IMR-90 (cell line): ENCODE measurements around the gene SNX33. TPM values are rescaled to one million over a fixed set of nuclear protein-coding genes. Genes with fewer than 3 reads are reported as not detected.
A peak's percentile ranks its signal among the peaks of the same experiment; 100 is the strongest.
"Not testable (repeated sequence)": the region's sequence is repeated elsewhere in the genome, so short reads cannot be mapped to it uniquely, and the experiment has no call there.

Source experiments
- ATAC-seq: fragments of 200-7000 bp; cut with Tn5 transposase; 2 replicates; pipeline ENCODE4 v1.9.1; 2020; ENCODE audit warnings: low read depth, mild to moderate bottlenecking, moderate library complexity
- BruUV-seq: library from RNA; stranded (reverse); fragments of 400-500 nt; replicated peaks from 2 replicates; lab custom pipeline; 2021; lab: Mats Ljungman, UMichigan
- CTCF ChIA-PET: fragments of 300-600 bp; formaldehyde crosslinking; extraction: SDS; loops from one replicate; lab custom pipeline; 2021; ENCODE audit warnings: antibody characterized with exemption; lab: Yijun Ruan, JAX
- POLR2A ChIA-PET: fragments of 300-600 bp; sonication (Branson Sonifier 250); formaldehyde crosslinking; loops from one replicate; lab custom pipeline; 2022; ENCODE audit warnings: antibody characterized with exemption; ENCODE audit not compliant: unreplicated experiment; lab: Charles Lee
- DNase-seq: peaks from one replicate; pipeline ENCODE4 v3.0.0; 2013
- H2AFZ ChIP-seq: replicated peaks from 2 replicates; pipeline ENCODE3; 2013; ENCODE audit warnings: low read length, mild to moderate bottlenecking; ENCODE audit not compliant: poor library complexity
- H2AK5ac ChIP-seq: 2 replicates; pipeline ENCODE4 v1.6.1; 2013; ENCODE audit warnings: low read depth, low read length, inconsistent platforms
- H2AK9ac ChIP-seq: replicated peaks from 2 replicates; pipeline ENCODE3; 2013; ENCODE audit warnings: mild to moderate bottlenecking, low read depth, low read length, moderate library complexity; ENCODE audit not compliant: poor library complexity
- H2BK120ac ChIP-seq: 2 replicates; pipeline ENCODE4 v1.6.1; 2013; ENCODE audit warnings: low read depth, low read length, inconsistent platforms
- H2BK15ac ChIP-seq: 3 replicates; pipeline ENCODE4 v1.6.1; 2013; ENCODE audit warnings: low read depth, low read length, inconsistent platforms
- H2BK20ac ChIP-seq: 2 replicates; pipeline ENCODE4 v1.6.1; 2013; ENCODE audit warnings: low read depth, mild to moderate bottlenecking, inconsistent platforms, low read length, moderate library complexity
- H2BK5ac ChIP-seq: 2 replicates; pipeline ENCODE4 v1.6.1; 2013; ENCODE audit warnings: mild to moderate bottlenecking, low read depth, low read length, inconsistent platforms; ENCODE audit not compliant: poor library complexity, severe bottlenecking
- H3K14ac ChIP-seq: replicated peaks from 2 replicates; pipeline ENCODE4 v1.6.1; 2013; ENCODE audit warnings: low read depth, low read length, inconsistent platforms
- H3K18ac ChIP-seq: 2 replicates; pipeline ENCODE4 v1.6.1; 2013; ENCODE audit warnings: low read depth, low read length, control low read depth
- H3K23ac ChIP-seq: 2 replicates; pipeline ENCODE4 v1.6.1; 2013; ENCODE audit warnings: low read depth, low read length, inconsistent platforms
- H3K27ac ChIP-seq: 2 replicates; pipeline ENCODE4 v1.5.1; 2013; ENCODE audit warnings: mild to moderate bottlenecking, control low read depth, low read length; ENCODE audit not compliant: insufficient read depth
- H3K27me3 ChIP-seq: 2 replicates; pipeline ENCODE4 v1.6.1; 2013; ENCODE audit warnings: low read length; ENCODE audit not compliant: control insufficient read depth, insufficient read depth
- H3K36me3 ChIP-seq: 2 replicates; pipeline ENCODE4 v1.6.1; 2013; ENCODE audit warnings: low read length, mixed read lengths; ENCODE audit not compliant: control insufficient read depth, insufficient read depth
- H3K4ac ChIP-seq: 2 replicates; pipeline ENCODE4 v1.6.1; 2013; ENCODE audit warnings: low read depth, low read length, inconsistent platforms
- H3K4me1 ChIP-seq: 2 replicates; pipeline ENCODE4 v1.6.1; 2013; ENCODE audit warnings: low read length, mixed read lengths; ENCODE audit not compliant: control insufficient read depth, insufficient read depth
- H3K4me2 ChIP-seq: 2 replicates; pipeline ENCODE4 v1.6.1; 2013; ENCODE audit warnings: low read depth, mild to moderate bottlenecking, control low read depth, low read length, moderate library complexity
- H3K4me3 ChIP-seq: 2 replicates; pipeline ENCODE4 v1.5.1; 2013; ENCODE audit warnings: low read depth, mild to moderate bottlenecking, control low read depth, low read length, moderate library complexity; ENCODE audit not compliant: insufficient read depth
- H3K56ac ChIP-seq: 2 replicates; pipeline ENCODE4 v1.6.1; 2013; ENCODE audit warnings: low read length, inconsistent platforms; ENCODE audit not compliant: insufficient read depth; ENCODE audit errors: extremely low read depth
- H3K79me1 ChIP-seq, 2 experiments: 2 replicates each; pipeline ENCODE4 v1.6.1; 2013; ENCODE audit warnings: low read length in 2 of 2, inconsistent platforms in 1 of 2, low read depth in 1 of 2
- H3K9ac ChIP-seq: 2 replicates; pipeline ENCODE4 v1.6.1; 2013; ENCODE audit warnings: low read depth, low read length, control low read depth
- H3K9me1 ChIP-seq: 2 replicates; pipeline ENCODE4 v1.6.1; 2013; ENCODE audit warnings: low read length, inconsistent platforms; ENCODE audit not compliant: insufficient read depth
- H3K9me3 ChIP-seq: 2 replicates; pipeline ENCODE4 v1.6.1; 2013; ENCODE audit warnings: low read length; ENCODE audit not compliant: control insufficient read depth, insufficient read depth
- H4K20me1 ChIP-seq: 2 replicates; pipeline ENCODE4 v1.6.1; 2013; ENCODE audit warnings: low read length, inconsistent platforms; ENCODE audit not compliant: insufficient read depth
- H4K5ac ChIP-seq: 2 replicates; pipeline ENCODE4 v1.6.1; 2013; ENCODE audit warnings: mild to moderate bottlenecking, low read depth, low read length, control low read depth
- H4K8ac ChIP-seq, 2 experiments: 2 replicates each; pipeline ENCODE4 v1.6.1; 2013; ENCODE audit warnings: low read depth in 2 of 2, low read length in 2 of 2, control low read depth in 1 of 2, inconsistent platforms in 1 of 2
- H4K91ac ChIP-seq: 2 replicates; pipeline ENCODE4 v1.6.1; 2013; ENCODE audit warnings: low read depth, low read length, inconsistent platforms; ENCODE audit not compliant: insufficient read depth
- WGBS, 2 experiments: methylation state at CpG; one replicate each; pipeline versions ENCODE4 v1.1.5 to v1.1.7; 2013; ENCODE audit warnings: missing lambda C conversion rate in 2 of 2; ENCODE audit not compliant: insufficient read length in 1 of 2; ENCODE audit errors: extremely low coverage in 2 of 2; 5-methylcytosine and 5-hydroxymethylcytosine counted together
- dilution Hi-C: fragments of 300-500 bp; cut with HindIII; formaldehyde crosslinking; loops from one replicate; pipeline ENCODE4 v1.14.3; 2018; ENCODE audit warnings: low sequenced_read_pairs; ENCODE audit not compliant: unreplicated experiment
- in situ Hi-C: fragments of 300-500 bp; cut with MboI; formaldehyde crosslinking; loops from 3 replicates; pipeline ENCODE4 v1.14.3; 2019; ENCODE audit warnings: low sequenced_read_pairs, inconsistent platforms, mixed read lengths
- intact Hi-C: fragments of 100-400 bp; cut with micrococcal nuclease; formaldehyde crosslinking; loops from 2 replicates; pipeline ENCODE4 v1.10.0; 2022
- polyA plus RNA-seq, 3 experiments: library from polyadenylated mRNA; depleted of rRNA; stranded (reverse); fragments of >200 nt; gene quantifications; 2 replicates each; pipeline ENCODE4 v1.2.3, GENCODE V29; 2012; ENCODE audit warnings: low replicate concordance in 1 of 3
- total RNA-seq: library from RNA; depleted of rRNA; stranded (reverse); fragments of >200 nt; gene quantifications from 2 replicates; pipeline ENCODE4 v1.2.3, GENCODE V29; 2012

The SNX33 gene
- total and polyA plus RNA-seq, 2 of the 4 experiments (the other 2 are of a cell fraction): 12.7 to 14.6 TPM

DNA sequence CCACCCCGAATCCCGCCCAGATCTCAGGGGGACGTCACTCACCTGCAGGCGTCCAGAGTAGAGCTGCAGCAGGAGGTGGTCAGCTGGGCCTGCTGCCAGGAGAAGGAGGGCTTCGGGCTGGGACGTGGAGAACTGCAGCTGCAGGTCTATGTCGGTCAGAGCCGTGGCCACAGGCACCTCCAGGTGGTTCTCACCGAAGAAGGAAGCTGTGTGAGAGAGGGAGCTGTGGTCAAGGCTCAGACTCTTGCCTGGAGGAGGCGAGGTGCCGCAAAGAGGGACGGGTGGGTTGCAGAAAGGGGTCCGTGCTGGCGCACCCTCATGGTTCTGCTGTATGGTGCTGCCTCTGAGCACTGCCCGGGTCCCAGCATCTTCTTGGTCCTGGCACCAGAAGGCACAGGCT, 45.3 kb downstream of the SNX33 start:
- BruUV-seq, H4K91ac ChIP-seq, H4K8ac ChIP-seq, H3K9ac ChIP-seq, H3K18ac ChIP-seq, H4K5ac ChIP-seq, H3K4me3 ChIP-seq, H2AFZ ChIP-seq, H3K9me1 ChIP-seq, DNase-seq, H4K20me1 ChIP-seq, CTCF ChIA-PET, H2BK5ac ChIP-seq, in situ Hi-C loops, H3K27ac ChIP-seq, H3K56ac ChIP-seq, H3K4me2 ChIP-seq, H2BK15ac ChIP-seq, H3K9me3 ChIP-seq, H3K23ac ChIP-seq, ATAC-seq, H2AK5ac ChIP-seq, H2BK20ac ChIP-seq, POLR2A ChIA-PET, H2BK120ac ChIP-seq, H3K27me3 ChIP-seq, dilution Hi-C loops, intact Hi-C loops: not testable (repeated sequence)
- peak overlapping the region; percentile 96 for H3K14ac ChIP-seq
- H3K79me1 ChIP-seq: peaks cover 11 to 53% of the 10 kb centered on the region in 2 experiments
- H3K4me1 ChIP-seq: peaks cover 25% of the 10 kb centered on the region
- peak overlapping the region; percentile 50 for H2AK9ac ChIP-seq
- WGBS, 2 experiments: 80% methylated on average over 3 of the region's 15 CpGs; no CpG with 5 or more reads in 1 of the 2 experiments
- H3K4ac ChIP-seq: peak overlapping the region; percentile 99; the same call in 1 of the 2 replicates
- H3K36me3 ChIP-seq: peaks cover 14% of the 10 kb centered on the region
